Right lobe of liver (tissue), 6 donors: Measurements from ENCODE around the gene ZNG1E. TPM values are rescaled to one million over a fixed set of nuclear protein-coding genes. Genes with fewer than 3 reads are reported as not detected.
"Not testable (repeated sequence)": the region's sequence is repeated elsewhere in the genome, so short reads cannot be mapped to it uniquely, and the experiment has no call there.

Source experiments
- ATAC-seq, 4 donors: fragments of 200-7000 bp; cut with Tn5 transposase; one replicate each; pipeline ENCODE4 v1.9.1; 2020; ENCODE audit warnings: mild to moderate bottlenecking in 4 of 4, moderate library complexity in 4 of 4
- DNase-seq, 3 donors: peaks; one replicate each; pipeline ENCODE4 v3.0.0-alpha.2; 2020
- H3K27ac ChIP-seq, 3 donors: fragments of 200-600 bp; one replicate each; pipeline ENCODE4 v1.8.0; 2022
- H3K27me3 ChIP-seq, 2 donors: fragments of 200-600 bp; one replicate each; pipeline ENCODE4 v1.8.0; 2022
- H3K36me3 ChIP-seq, 4 donors: fragments of 200-600 bp; sonication (generic) in 1 of 4; one replicate each; pipeline versions ENCODE4 v1.5.1 to v1.8.0; 2017 to 2022; ENCODE audit warnings: control low read depth in 1 of 4
- H3K4me1 ChIP-seq, 4 donors: fragments of 200-600 bp; sonication (generic) in 1 of 4; one replicate each; pipeline versions ENCODE4 v1.5.1 to v1.8.0; 2017 to 2022; ENCODE audit warnings: control low read depth in 1 of 4
- H3K4me3 ChIP-seq, 3 donors: fragments of 200-600 bp; one replicate each; pipeline ENCODE4 v1.8.0; 2022
- H3K9me3 ChIP-seq, 4 donors: fragments of 200-600 bp; sonication (generic) in 1 of 4; one replicate each; pipeline versions ENCODE4 v1.5.1 to v1.8.0; 2017 to 2022; ENCODE audit warnings: control low read depth in 1 of 4
- POLR2A ChIP-seq: fragments of 450-650 bp; IDR thresholded peaks from one replicate; pipeline ENCODE4 v1.6.1; 2017; ENCODE audit warnings: antibody characterized with exemption, mild to moderate bottlenecking
- WGBS: methylation state at CpG from one replicate; pipeline ENCODE4 v1.1.6; 2018; ENCODE audit warnings: low coverage, low lambda C conversion rate; ENCODE audit not compliant: insufficient coverage; ENCODE audit errors: missing lambda C conversion rate; 5-methylcytosine and 5-hydroxymethylcytosine counted together
- intact Hi-C, 2 donors: fragments of 100-400 bp; cut with DNase I; formaldehyde crosslinking; loops; one replicate each; pipeline versions ENCODE4 v1.11.2 to v1.14.1; 2022
- long read RNA-seq: library from polyadenylated mRNA; unstranded; transcript quantifications from one replicate; pipeline ENCODE4 v2.0.0, GENCODE V29; 2019
- total RNA-seq, 6 experiments: library from RNA; depleted of rRNA in 2 of 6; stranded (reverse); fragments of >200 nt in 2 of 6; fragmentation: NEBNext Ultra II Directional in 3 of 6; extraction: Animal tissue kit (Norgen Biotek cat#: 25700) in 3 of 6; gene quantifications; one replicate each; pipeline versions ENCODE4 v1.1.0 to v1.2.4, GENCODE V29; 2016 to 2023
- TF ChIP-seq, protein P1 (sequence below), 4 donors: fragments of 200-600 bp in 3 of 4; fragments of 450-650 bp in 1 of 4; IDR thresholded peaks; one replicate each; pipeline versions ENCODE4 v1.5.1 to v1.8.0; 2016 to 2022; ENCODE audit warnings: antibody characterized with exemption in 4 of 4, mild to moderate bottlenecking in 2 of 4
- donor health status: DM: no; HTN: yes; CAD: no.
- donor health status: DM: no; HTN: no; CAD: no.
- donor health status: DM: no; HTN: no; CAD: no.
- donor health status: DM: no; HTN: yes; CAD: no.
- donor health status: DM: no; HTN: yes; CAD: no.

ZNG1E gene
- 10 to 100 TPM; 25.3 to 70.1 (median 36.2) TPM for total RNA-seq
- long read RNA-seq, transcript CBWD5-202 (3 exons, 1,347 nt) = major isoform, 7 of 16 reads
- long read RNA-seq, partial matches to known transcripts = 1 of 16 reads
- long read RNA-seq, other reads (novel, unspliced or antisense) = 4 of 16 reads

DNA sequence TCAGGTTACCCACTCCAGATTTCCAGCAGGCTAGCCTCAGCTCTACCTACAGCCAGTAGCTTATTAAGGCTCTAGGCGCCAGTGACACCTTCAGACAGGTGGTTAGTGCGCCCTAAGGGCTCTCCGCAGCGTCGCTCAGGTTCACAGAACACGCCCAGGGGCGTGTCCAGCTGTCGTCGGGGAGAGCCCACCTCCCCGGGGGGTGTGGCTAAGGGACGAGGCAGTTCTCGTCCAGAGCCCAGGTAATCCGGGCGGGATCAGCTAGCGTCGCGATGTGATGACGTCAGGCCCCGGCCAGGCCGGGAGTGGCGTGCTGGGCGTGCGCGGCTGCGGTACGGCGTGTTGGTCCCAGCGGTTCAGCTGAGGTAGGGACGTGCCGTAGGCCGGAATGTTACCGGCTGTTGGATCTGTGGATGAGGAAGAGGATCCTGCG lies at the start of gene ZNG1E:
TSS of gene ZNG1E (plus strand) at position 340 of the 433 bp plus-strand sequence. CDS start at position 389, 49 bp downstream.
- H3K27me3 ChIP-seq, intact Hi-C loops, H3K36me3 ChIP-seq, H3K4me1 ChIP-seq, H3K9me3 ChIP-seq, ATAC-seq: not testable (repeated sequence)
- peak within 1 kb of the TSS; percentile 21 to 56 (median 44) for H3K4me3 ChIP-seq
- peak; percentile 61 to 79 (median 74) for DNase-seq
- WGBS = 0% methylated on average over 1 of the region's 33 CpGs
- peak within 1 kb of the TSS in 2 of 3 donors; percentile 47 to 60 for H3K27ac ChIP-seq

GRCh38 chr9:65673579-65673978 lies 2.1 kb upstream of the ZNG1E start:
- DNase-seq = peak in 2 of 3 donors; percentile 23 to 42
- H3K9me3 ChIP-seq, intact Hi-C loops, H3K27me3 ChIP-seq, H3K36me3 ChIP-seq, H3K4me1 ChIP-seq, H3K27ac ChIP-seq, H3K4me3 ChIP-seq, ATAC-seq: not testable (repeated sequence)
- WGBS = 57% methylated on average over 2 of the region's 2 CpGs

DNA sequence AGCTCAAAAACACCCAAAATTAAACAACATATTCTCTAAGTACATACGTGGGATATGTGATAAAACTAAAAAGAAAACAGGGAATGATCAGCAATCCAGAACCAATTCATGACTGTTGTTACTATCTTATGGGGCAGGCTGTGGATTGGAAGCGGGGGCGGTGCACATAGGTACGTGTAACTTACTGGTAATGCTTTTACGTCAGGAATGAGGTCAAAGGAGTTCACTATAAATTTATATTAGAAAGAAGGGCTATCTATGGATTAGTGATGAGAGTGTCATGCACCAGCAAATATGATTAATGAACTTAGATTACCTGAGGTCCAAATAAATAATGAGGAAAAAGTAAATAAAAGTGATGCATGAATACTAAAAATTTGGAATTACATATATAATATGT lies 710 bp upstream of the ZNG1E start:
- 48% methylated on average over 4 of the region's 5 CpGs for WGBS
- H3K27ac ChIP-seq, H3K4me1 ChIP-seq, ATAC-seq, intact Hi-C loops, H3K36me3 ChIP-seq, H3K9me3 ChIP-seq, H3K27me3 ChIP-seq, H3K4me3 ChIP-seq: not testable (repeated sequence)
- peak in 2 of 3 donors; percentile 21 to 37 for DNase-seq

DNA sequence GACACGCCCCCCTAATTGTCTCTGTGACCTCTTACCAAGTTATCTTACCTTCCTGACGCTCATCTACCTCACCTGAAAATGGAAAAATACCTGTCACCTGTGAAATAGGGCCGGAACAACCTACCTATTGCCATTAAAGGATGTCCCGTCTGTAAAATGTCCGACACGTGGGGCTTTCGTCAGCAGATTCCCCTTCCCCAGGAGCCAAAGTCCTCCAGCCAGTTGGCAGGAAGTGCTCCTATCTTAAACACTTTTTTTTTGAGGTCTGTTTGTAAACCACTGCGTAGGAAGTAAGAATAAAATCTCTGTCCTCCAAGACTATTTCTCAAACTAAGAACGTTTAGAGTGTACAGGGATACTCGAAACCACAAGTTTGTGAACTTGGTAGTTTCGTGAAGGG lies 661 bp downstream of the ZNG1E start:
- H3K36me3 ChIP-seq, H3K4me1 ChIP-seq, H3K9me3 ChIP-seq, intact Hi-C loops, H3K27me3 ChIP-seq: not testable (repeated sequence)
- Histone ChIP-seq H3K27ac (peak overlapping the region in 2 of 3 donors; percentile 37 to 47), H3K4me3 (peak overlapping the region in 2 of 3 donors; percentile 32 to 46)
- ATAC-seq (peak; percentile 33 to 70 (median 50)), DNase-seq (peak; percentile 36 to 62 (median 51))
- WGBS = 4% methylated on average over 4 of the region's 11 CpGs
- TF ChIP-seq POLR2A = peak; percentile 29

GRCh38 chr9:65678533-65678932 lies 2.8 kb downstream of the ZNG1E start:
- WGBS = 16% methylated on average over 3 of the region's 3 CpGs
- H3K27me3 ChIP-seq, H3K9me3 ChIP-seq, intact Hi-C loops, H3K4me1 ChIP-seq, DNase-seq, ATAC-seq, H3K36me3 ChIP-seq, H3K27ac ChIP-seq, H3K4me3 ChIP-seq: not testable (repeated sequence)
- TF ChIP-seq, protein P1, sequence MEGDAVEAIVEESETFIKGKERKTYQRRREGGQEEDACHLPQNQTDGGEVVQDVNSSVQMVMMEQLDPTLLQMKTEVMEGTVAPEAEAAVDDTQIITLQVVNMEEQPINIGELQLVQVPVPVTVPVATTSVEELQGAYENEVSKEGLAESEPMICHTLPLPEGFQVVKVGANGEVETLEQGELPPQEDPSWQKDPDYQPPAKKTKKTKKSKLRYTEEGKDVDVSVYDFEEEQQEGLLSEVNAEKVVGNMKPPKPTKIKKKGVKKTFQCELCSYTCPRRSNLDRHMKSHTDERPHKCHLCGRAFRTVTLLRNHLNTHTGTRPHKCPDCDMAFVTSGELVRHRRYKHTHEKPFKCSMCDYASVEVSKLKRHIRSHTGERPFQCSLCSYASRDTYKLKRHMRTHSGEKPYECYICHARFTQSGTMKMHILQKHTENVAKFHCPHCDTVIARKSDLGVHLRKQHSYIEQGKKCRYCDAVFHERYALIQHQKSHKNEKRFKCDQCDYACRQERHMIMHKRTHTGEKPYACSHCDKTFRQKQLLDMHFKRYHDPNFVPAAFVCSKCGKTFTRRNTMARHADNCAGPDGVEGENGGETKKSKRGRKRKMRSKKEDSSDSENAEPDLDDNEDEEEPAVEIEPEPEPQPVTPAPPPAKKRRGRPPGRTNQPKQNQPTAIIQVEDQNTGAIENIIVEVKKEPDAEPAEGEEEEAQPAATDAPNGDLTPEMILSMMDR (IDR thresholded peaks at IDR 0.05) = peak in 3 of 4 donors; percentile 24 to 33 (median 29)

GRCh38 chr9:65703550-65703949 lies 27.8 kb downstream of the ZNG1E start:
- H3K27me3 ChIP-seq, intact Hi-C loops, H3K4me3 ChIP-seq, H3K9me3 ChIP-seq, ATAC-seq, H3K36me3 ChIP-seq, H3K27ac ChIP-seq, DNase-seq, H3K4me1 ChIP-seq: not testable (repeated sequence)
- WGBS = no CpG with 5 or more reads among the region's 2 CpGs

GRCh38 chr9:65714445-65714844 lies 38.7 kb downstream of the ZNG1E start:
- H3K4me1 ChIP-seq, H3K27me3 ChIP-seq, DNase-seq, intact Hi-C loops, ATAC-seq, H3K36me3 ChIP-seq, H3K4me3 ChIP-seq, H3K27ac ChIP-seq, H3K9me3 ChIP-seq: not testable (repeated sequence)
- WGBS = 67% methylated on average over 2 of the region's 5 CpGs

GRCh38 chr9:65737096-65737564 lies 61.4 kb downstream of the ZNG1E start, which contains the start of gene FOXD4L4:
TSS of gene FOXD4L4 (plus strand) at chr9:65737146. CDS start at chr9:65737146, 0 bp downstream.
- ATAC-seq, H3K36me3 ChIP-seq, H3K4me1 ChIP-seq, H3K27me3 ChIP-seq, intact Hi-C loops, H3K27ac ChIP-seq, H3K4me3 ChIP-seq, H3K9me3 ChIP-seq: not testable (repeated sequence)
- peak in 1 of 3 donors; percentile 49 for DNase-seq
- WGBS = 23% methylated on average over 15 of the region's 38 CpGs

- ATAC-seq, intact Hi-C loops, DNase-seq, H3K27ac ChIP-seq, H3K4me1 ChIP-seq, H3K4me3 ChIP-seq, H3K36me3 ChIP-seq, H3K27me3 ChIP-seq, H3K9me3 ChIP-seq: not testable (repeated sequence)
- no CpG with 5 or more reads among the region's 27 CpGs for WGBS
These were observed 62.4 kb downstream of the ZNG1E start for GRCh38 chr9:65738133-65738532.
